Stimulated activated CD4-positive, alpha-beta T cell treated with anti-CD3 and anti-CD28 coated beads, Interleukin-1b, Interleukin-23, amount 100 ng/mL, for 48 hours (primary cell): ENCODE measurements around the gene PRKCD.

ENCODE experiments used
- DNase-seq: peaks from one replicate; pipeline ENCODE4 v3.0.0-alpha.2; 2020

PRKCD gene

GRCh38 chr3:53160660-53161449 is at the start of gene PRKCD:
Gene PRKCD, plus strand, starts transcription at chr3:53161209. Its CDS starts 17,214 bp downstream, at chr3:53178423.
- peak; percentile 70 for DNase-seq

GRCh38 chr3:53111822-53112221 is 49.2 kb upstream of the PRKCD start:
- no peak for DNase-seq

GRCh38 chr3:53113293-53114010 is 47.6 kb upstream of the PRKCD start:
- no peak for DNase-seq

DNA sequence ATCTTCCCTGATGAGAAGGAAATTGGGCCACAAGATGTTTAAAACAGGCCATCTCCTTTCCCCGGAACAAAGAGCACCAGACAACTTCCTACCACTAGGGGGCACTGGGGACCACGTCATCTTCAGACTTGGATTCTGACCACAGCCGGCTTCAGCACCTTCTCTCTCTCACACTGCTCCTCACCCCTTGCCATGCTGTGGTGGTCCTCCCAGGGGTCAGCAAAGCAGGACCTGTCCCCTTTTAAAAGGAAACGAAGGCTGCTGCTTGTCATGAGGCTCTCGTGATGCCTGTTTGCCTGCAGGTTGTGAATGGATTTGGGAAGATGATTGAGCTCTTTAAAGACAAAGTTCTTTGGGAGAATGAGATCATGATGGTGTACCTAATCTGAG is 47.0 kb upstream of the PRKCD start:
- DNase-seq = peak; percentile 82

GRCh38 chr3:53114412-53115074 is 46.5 kb upstream of the PRKCD start:
- DNase-seq = peak; percentile 42

DNA sequence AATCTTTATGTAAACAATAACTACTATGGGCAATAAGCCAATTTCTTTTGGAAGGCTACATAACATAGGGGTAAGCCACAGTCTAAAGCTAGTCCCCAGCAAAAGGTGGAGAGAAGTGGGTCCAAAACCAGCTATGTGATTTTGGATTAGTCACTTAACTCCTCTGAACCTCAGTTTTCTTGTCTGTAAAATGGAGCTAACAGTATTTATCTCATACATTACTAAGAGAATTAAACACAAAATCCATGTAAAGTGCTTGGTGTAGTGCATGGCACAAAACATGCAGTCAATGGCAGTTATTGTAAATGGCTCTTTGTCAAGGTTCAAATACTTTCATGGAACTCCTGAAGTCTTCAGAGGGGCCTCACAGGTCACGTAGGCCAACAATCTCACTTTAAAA is 44.1 kb upstream of the PRKCD start:
- DNase-seq = no peak

DNA sequence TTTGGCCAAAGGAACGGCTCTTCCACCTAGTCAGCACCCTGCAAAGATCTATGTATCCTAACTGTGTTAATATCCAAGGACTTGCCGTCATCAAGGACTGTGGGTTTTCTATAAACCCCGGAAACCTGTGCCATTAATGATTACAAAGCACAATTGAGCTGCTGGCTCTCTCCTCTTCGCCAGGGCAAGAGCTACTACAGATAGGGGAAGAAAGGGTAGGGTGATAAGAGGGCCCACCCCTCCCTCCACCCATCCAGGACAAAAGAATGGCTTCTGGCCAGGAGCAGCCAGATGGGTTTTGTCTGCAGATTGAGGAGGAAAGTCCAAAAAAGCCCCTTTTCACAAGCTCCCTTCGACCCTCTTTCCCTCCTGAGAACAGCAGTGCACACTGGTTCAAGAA is 40.7 kb upstream of the PRKCD start:
- no peak for DNase-seq

DNA sequence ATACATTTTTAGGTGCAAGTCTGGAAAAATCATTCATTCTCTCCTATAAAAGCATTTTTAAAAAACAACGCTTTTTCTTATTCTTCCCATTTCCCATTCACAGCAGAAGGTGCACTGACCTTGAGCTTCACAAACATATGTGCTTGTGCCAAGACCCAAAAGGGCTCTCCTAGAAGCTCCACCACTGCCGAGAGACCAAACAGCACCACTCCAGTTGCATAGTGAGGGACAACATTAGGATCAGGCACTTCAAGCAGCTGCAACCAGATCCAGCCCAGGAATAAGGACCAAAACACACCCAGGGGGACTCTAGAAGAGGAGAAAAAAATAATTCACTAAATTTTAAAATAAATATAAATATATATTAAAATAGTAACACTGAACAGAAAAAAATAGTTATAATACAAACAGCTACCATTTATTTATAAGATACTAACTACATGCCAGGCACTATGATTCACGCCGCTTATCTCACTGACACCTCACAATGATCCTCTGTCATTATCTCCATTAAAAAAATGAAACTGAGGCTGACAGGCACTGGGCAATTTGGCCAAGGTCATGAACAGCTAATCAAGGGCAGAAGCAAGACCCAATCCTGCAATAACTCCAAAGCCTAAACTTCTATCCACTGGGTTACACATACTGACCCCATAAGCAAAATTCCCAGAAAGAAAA is 38.6 kb upstream of the PRKCD start:
- no peak for DNase-seq

GRCh38 chr3:53122933-53123305 is 38.1 kb upstream of the PRKCD start:
- DNase-seq = no peak

DNA sequence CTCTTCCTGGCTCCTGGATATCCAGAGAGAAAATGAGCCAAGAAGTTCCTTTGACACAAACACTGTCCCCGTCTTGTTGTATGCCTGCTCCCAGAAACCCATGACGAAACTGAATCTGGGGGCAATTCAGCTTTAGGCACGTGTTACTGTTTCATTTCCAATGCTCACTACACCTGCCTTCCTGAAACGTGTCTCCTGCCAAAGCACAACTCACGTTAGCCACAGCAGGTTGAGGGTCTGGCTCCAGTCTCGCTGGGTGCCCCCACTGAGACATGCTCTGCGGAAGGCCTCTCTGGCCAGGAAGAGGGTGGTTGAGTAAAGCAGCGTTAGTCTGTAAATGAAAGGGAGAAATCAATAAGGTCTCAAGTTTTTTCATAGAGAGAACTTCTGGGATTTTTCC is 37.5 kb upstream of the PRKCD start:
- DNase-seq = no peak

- no peak for DNase-seq
Observed at GRCh38 chr3:53123953-53124352, 37.1 kb upstream of the PRKCD start.

DNA sequence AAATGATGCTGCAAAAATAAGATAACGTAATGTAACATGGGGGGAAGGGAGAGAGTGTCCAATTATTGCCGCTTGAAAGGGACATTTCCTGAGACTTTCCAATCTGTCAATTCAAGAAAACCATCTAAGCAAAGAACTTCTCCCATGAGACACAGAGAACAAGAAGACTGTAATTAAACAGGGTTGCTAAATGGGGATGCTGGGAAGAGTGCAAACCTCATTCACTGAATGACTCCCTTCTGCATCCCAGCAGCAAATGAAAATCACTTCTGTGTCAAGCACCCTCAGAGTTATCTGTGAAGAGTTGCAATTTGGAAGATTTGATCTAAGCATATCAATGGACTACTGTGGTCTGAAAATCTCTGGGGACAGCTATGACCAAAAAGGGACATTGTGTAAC is 34.4 kb upstream of the PRKCD start:
- DNase-seq = no peak

DNA sequence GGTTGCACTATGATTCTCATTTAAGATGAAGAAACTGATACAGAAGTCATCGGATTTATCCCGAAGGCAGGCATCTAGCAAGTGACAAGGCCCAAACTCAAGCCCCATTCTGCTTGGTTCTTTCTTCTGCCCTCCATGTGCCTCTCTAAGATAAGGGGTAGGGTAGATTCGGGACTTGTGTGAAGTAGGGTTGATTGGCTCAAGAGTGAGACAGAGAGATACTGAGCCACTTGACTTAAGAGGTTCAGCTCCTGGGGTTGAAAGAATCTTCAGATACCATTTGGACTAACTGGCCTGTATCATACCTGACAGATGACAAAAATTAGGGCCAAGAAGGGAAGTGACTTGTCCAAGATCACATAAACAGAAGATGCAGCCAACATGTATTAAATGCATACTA is 31.7 kb upstream of the PRKCD start:
- DNase-seq = no peak

GRCh38 chr3:53130179-53131061 is 30.6 kb upstream of the PRKCD start, which contains the start of gene RFT1:
Gene RFT1, minus strand, starts transcription at chr3:53130435. Its CDS starts 35 bp downstream, at chr3:53130400.
- peak; percentile 97 for DNase-seq

DNA sequence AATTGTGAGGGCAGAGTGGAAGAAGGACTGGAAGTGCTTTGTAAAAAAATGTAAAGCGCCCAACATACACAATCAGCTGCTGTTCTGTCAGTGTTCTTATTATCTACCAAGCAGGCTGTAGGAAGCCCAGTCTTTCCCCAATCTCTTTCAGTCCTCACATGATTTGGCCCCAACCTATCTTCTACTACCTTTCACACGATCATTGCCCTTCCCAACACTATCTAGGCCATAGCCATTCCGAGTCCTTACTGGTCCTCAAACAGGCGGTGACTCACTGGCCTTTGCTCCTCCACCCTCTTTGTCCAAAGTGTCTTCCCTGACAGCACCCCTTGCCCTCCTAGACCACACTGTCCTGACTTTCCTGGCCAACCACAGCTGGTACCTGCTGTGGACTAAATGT is 29.9 kb upstream of the PRKCD start:
- no peak for DNase-seq

DNA sequence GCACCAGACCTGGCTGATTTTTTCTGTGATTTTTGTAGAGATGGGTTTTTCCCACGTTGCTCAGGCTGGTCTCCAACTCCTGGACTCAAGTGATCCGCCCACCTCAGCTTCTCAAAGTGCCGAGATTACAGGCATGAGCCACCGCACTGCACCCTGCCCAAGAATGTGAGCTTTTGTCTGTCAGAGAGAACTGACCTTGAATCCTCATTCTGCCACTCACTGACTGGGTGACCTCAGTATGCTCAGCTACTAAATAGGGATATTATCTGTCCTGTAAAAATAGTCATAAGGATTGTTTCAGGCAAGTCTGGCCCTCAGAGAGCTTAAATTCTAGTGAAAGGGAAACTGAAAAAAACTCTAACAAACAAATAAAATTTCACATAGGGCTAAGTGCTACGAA is 28.7 kb upstream of the PRKCD start:
- DNase-seq = no peak

DNA sequence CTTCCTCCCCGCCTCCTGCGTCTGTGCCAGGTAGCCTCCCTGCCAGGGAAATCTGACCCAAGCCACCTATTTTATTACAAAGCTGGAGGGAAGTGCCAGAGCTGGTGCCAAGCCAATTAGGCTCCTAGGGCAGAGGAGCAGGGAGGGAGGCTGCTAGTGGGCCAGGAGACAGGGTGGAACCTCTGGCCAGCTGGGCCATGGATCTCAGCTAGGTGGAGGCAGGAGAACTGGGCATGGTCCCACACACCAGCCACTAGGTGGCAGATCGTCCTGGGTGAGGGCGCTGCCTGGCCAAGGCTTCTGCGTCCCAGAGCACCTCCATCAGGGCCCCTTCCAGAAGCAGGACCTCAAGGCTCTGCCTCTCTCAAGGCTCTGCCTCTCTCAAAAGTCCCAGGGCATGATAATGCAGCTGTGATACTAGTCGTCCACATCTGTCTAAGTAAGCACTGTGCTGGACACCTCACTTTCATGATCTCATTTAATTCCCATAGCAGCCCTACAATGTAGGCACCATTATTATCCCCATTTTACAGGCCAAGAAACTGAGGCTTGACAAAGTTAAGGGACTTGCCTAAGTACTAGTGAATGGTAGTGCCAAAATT is 26.3 kb upstream of the PRKCD start:
- DNase-seq = peak; percentile 68

DNA sequence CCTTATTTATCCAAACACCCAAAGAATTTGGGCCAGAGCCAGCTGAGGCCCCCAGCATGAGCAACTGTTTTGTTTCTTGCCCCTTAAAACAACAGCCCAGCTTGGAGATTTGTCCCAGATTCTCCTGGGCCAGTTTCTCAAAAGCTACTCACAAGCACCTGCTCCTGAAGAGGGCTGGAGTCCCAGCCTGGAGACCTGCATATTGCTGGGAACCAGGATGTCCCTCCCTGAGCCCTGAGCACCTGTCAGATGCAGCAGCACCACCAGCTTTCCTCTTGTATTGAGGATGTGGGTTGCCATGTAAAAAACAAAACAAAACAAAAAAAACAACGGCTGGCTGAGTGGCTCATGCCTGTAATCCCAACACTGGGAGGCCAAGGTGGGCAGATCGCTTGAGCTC is 23.8 kb upstream of the PRKCD start:
- DNase-seq = no peak

DNA sequence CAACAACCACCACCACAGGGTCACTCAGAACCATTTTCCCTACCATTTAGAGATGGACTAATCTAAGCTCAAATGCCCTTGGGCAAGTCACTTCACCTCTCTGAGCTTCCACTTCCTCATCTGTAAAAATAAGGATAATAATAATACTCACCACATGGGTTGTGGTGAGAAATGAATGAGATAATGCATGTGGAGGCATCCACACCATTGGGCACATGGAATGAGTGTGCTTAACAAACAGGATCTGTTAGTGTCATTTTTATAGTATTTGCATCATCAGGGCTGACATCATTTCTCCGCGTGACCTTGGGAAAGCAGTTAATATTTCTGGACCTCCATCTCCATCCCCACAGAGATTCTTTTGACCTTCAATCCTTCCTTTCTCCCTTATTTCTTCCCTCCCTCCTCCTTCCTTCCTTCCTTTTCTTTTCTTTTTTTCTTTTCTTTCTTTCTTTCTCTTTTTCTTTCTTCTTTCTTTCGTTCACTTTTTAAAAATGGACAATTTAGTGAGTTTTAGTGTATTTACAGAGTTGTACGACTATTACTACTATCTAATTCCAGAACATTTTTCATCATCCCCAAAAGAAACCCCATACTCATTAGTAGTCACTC is 23.1 kb upstream of the PRKCD start:
- no peak for DNase-seq

DNA sequence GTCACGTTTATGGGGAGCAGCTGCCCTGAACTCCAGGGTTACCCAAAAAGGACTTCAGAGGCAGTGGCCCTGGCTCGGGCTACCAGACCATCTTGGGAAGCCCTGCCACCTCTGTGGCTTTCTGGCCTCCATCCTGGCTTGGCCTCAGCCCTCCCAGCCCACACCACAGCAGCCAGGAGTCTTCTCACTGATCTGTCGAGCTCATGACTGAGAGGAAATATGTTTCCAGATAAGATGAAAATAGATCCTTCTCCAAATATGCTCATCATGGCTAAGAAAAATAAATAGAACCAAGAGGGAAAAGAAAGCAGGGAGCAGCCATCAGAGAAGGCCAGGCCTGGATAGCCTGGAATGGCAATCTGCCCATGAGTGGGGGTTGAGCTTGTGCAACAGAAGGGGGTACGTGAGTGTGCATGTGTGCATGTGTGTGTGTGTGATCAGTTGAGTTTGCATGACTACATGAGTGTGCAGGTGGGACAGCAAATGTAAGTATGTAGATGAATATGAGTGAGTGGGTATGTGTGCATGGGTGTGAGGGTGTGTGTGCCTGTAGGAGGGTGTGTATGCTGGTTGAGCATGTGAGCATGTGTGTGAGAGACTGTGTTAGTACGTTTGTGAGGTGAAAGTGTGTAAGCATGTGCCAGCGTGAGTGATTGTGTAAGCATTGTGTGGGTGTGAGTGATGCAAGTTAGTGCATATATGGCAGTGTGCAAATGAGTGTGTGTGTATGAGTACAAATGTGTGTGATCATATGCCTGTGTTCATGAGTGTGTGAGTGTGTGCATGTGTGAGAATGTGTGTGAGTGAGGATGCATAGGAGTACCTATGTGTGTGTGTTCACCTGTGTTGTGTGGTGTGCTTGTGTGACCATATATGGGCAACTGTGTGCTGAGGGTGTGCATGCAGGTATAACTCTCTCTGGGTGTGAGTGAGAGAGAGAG is 20.8 kb upstream of the PRKCD start:
- DNase-seq = no peak
